Natural killer cell (primary cell): ENCODE results near the gene GPR78. TPM values are rescaled to one million over a fixed set of nuclear protein-coding genes. Genes with fewer than 3 reads are reported as not detected.

Experiments used
- ATAC-seq, 3 donors: fragments of 150-1000 bp in 2 of 3; fragments of 200-7000 bp in 1 of 3; cut with Tn5 transposase; 1 replicate in 1 of 3; 2 replicates in 2 of 3; pipeline ENCODE4 v1.10.0; 2021; ENCODE audit warnings: mild to moderate bottlenecking in 2 of 3, moderate library complexity in 2 of 3
- DNase-seq, 2 donors: peaks; one replicate each; pipeline versions ENCODE4 v3.0.0 to v3.0.0-alpha.2; 2013 to 2021; ENCODE audit warnings: mixed read lengths in 1 of 2
- H3K27ac ChIP-seq: one replicate; pipeline ENCODE4 v1.5.1; 2013; ENCODE audit warnings: mild to moderate bottlenecking, low read length
- H3K27me3 ChIP-seq: one replicate; pipeline ENCODE4 v1.6.1; 2013; ENCODE audit warnings: low read length; ENCODE audit not compliant: control insufficient read depth, insufficient read depth
- H3K36me3 ChIP-seq: one replicate; pipeline ENCODE4 v1.6.1; 2013; ENCODE audit warnings: low read length; ENCODE audit not compliant: control insufficient read depth, insufficient read depth
- H3K4me1 ChIP-seq: one replicate; pipeline ENCODE4 v1.6.1; 2013; ENCODE audit warnings: low read length; ENCODE audit not compliant: control insufficient read depth, insufficient read depth
- H3K4me3 ChIP-seq: one replicate; pipeline ENCODE4 v1.5.1; 2013; ENCODE audit warnings: low read length
- H3K9me3 ChIP-seq: one replicate; pipeline ENCODE4 v1.6.1; 2013; ENCODE audit warnings: low read length; ENCODE audit not compliant: control insufficient read depth, insufficient read depth
- H3K27ac Mint-ChIP-seq, 2 donors: one replicate each; pipeline ENCODE4 v1.8.0; 2022; ENCODE audit warnings: mild to moderate bottlenecking in 2 of 2, mixed read lengths in 2 of 2, moderate library complexity in 1 of 2
- H3K27me3 Mint-ChIP-seq, 2 donors: one replicate each; pipeline ENCODE4 v1.8.0; 2022; ENCODE audit warnings: low read depth in 2 of 2, mixed read lengths in 2 of 2
- H3K36me3 Mint-ChIP-seq: one replicate; pipeline ENCODE4 v1.8.0; 2022; ENCODE audit warnings: mixed read lengths
- H3K4me1 Mint-ChIP-seq, 2 donors: one replicate each; pipeline ENCODE4 v1.8.0; 2022; ENCODE audit warnings: mixed read lengths in 2 of 2
- H3K4me3 Mint-ChIP-seq: one replicate; pipeline ENCODE4 v1.8.0; 2022; ENCODE audit warnings: mild to moderate bottlenecking, moderate library complexity, mixed read lengths
- H3K9me3 Mint-ChIP-seq, 2 donors: one replicate each; pipeline ENCODE4 v1.8.0; 2022; ENCODE audit warnings: mixed read lengths in 2 of 2
- WGBS: methylation state at CpG from one replicate; pipeline ENCODE4 v1.1.7; 2013; ENCODE audit warnings: missing lambda C conversion rate; ENCODE audit not compliant: insufficient coverage; 5-methylcytosine and 5-hydroxymethylcytosine counted together
- intact Hi-C: fragments of 100-400 bp; cut with micrococcal nuclease; formaldehyde crosslinking; loops from one replicate; pipeline ENCODE4 v1.14.2; 2022
- total RNA-seq, 4 donors: library from RNA; stranded (reverse); fragments of 120-200 nt in 1 of 4; gene quantifications; one replicate each; pipeline versions ENCODE4 v1.2.3 to v1.2.4, GENCODE V29; 2013 to 2022
- TF ChIP-seq, protein P1 (sequence below): fragments of 200-600 bp; IDR thresholded peaks from one replicate; pipeline ENCODE4 v1.8.0; 2022; ENCODE audit warnings: antibody characterized with exemption

Gene GPR78, protein sequence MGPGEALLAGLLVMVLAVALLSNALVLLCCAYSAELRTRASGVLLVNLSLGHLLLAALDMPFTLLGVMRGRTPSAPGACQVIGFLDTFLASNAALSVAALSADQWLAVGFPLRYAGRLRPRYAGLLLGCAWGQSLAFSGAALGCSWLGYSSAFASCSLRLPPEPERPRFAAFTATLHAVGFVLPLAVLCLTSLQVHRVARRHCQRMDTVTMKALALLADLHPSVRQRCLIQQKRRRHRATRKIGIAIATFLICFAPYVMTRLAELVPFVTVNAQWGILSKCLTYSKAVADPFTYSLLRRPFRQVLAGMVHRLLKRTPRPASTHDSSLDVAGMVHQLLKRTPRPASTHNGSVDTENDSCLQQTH
- not detected for total RNA-seq
- total RNA-seq (2013): not detected

DNA sequence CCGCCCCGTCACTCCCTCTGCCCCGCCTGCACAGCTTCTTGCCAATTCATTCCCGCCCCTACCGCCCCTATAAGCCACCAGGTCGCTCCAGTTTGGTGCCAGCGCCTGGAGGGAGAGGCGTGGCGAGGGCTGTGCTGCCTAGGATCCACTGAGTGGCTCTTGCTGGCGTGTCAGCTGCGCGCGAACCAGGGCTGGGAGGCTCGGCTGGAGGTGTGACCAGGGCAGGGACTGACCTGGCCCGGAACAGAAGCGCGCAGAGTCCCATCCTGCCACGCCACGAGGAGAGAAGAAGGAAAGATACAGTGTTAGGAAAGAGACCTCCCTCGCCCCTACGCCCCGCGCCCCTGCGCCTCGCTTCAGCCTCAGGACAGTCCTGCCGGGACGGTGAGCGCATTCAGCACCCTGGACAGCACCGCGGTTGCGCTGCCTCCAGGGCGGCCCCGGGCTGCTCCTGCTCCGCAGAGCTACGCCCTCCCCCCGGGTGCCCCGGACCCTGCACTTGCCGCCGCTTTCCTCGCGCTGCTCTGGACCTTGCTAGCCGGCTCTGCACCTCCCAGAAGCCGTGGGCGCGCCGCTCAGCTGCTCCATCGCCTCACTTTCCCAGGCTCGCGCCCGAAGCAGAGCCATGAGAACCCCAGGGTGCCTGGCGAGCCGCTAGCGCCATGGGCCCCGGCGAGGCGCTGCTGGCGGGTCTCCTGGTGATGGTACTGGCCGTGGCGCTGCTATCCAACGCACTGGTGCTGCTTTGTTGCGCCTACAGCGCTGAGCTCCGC is at the start of gene GPR78:
TSS of gene GPR78 (plus strand) at position 72 of the 773 bp plus-strand sequence. CDS start at position 663, 591 bp downstream.
- Histone ChIP-seq H3K27ac (no peak within 1 kb of the TSS), H3K36me3 (no peaks in the 10 kb centered on the region), H3K27me3 (no peaks in the 10 kb centered on the region), H3K4me3 (no peak within 1 kb of the TSS), H3K9me3 (no peaks in the 10 kb centered on the region), H3K4me1 (no peaks in the 10 kb centered on the region)
- H3K4me3 Mint-ChIP-seq: no peak within 1 kb of the TSS
- WGBS: 13% methylated on average over 63 of the region's 63 CpGs
- H3K4me1 Mint-ChIP-seq: no peaks in the 10 kb centered on the region
- TF ChIP-seq, protein P1, sequence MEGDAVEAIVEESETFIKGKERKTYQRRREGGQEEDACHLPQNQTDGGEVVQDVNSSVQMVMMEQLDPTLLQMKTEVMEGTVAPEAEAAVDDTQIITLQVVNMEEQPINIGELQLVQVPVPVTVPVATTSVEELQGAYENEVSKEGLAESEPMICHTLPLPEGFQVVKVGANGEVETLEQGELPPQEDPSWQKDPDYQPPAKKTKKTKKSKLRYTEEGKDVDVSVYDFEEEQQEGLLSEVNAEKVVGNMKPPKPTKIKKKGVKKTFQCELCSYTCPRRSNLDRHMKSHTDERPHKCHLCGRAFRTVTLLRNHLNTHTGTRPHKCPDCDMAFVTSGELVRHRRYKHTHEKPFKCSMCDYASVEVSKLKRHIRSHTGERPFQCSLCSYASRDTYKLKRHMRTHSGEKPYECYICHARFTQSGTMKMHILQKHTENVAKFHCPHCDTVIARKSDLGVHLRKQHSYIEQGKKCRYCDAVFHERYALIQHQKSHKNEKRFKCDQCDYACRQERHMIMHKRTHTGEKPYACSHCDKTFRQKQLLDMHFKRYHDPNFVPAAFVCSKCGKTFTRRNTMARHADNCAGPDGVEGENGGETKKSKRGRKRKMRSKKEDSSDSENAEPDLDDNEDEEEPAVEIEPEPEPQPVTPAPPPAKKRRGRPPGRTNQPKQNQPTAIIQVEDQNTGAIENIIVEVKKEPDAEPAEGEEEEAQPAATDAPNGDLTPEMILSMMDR: no peak
- ATAC-seq (peak; percentile 41 to 85 (median 61)), DNase-seq (peak; percentile 28 to 42)
- intact Hi-C loops: no loop called here
- H3K9me3 Mint-ChIP-seq: no peaks in the 10 kb centered on the region
- H3K27me3 Mint-ChIP-seq: peaks cover 6 to 16% of the 10 kb centered on the region in 2 donors
- H3K27ac Mint-ChIP-seq: no peak within 1 kb of the TSS
- H3K36me3 Mint-ChIP-seq: no peaks in the 10 kb centered on the region

DNA sequence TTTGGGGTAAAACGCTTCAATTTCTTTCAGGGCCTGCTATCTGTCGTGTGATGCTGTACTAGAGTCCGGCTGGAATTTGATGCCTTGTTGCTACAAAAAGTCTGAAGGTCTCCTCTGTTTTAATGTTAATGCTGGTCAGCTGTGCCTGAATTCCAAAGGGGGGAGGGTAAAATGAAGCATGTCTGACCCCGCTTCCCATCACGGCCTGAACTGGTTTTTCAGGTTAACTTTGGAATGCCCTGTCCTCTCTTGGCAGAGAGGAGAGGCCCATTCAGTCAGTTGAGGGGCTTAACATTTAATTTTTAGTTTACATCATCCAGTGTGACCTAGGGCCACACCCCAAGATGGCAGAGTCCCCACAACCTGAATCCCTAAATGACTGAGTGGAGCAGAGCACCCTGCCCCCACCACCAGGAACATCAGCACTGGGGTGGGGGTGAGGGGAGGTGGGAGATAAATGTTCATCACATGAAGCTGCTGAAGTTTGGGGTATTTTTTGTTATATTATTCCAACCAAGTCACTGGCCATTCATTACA is 47.9 kb upstream of the GPR78 start:
- H3K27ac Mint-ChIP-seq: no peak overlapping the region

DNA sequence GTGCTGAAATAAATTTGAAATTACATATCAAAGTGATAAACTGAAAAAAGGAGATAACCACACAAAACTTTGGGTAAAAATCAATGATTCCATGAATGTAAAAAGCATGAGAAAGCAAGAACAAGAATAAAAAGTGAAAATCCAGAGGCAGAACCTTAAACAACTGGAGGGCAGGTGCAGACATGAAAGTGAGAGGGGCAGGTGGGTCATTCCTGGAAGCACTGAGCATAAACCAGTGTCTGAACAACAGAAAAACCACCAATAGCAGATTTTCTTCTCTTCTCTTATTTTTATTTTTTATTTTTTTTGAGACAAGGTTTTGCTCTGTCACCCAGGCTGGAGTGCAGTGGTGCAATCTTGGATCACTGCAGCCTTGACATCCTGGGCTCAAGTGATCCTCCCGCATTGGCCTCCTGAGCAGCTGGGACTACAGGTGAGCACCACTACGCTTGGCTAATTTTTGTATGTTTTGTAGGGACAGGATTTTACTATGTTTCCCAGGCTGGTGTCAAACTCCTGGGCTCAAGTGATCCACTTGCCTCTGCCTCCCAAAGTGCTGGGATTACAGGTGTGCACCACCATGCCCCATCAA is 46.8 kb upstream of the GPR78 start:
- WGBS: 89% methylated on average over 2 of the region's 2 CpGs
- Histone ChIP-seq H3K27ac (no peak overlapping the region), H3K36me3 (no peaks in the 10 kb centered on the region), H3K27me3 (no peaks in the 10 kb centered on the region), H3K4me3 (no peak overlapping the region), H3K4me1 (no peaks in the 10 kb centered on the region), H3K9me3 (no peaks in the 10 kb centered on the region)
- intact Hi-C loops: no loop called here
- Mint-ChIP-seq H3K36me3 (no peaks in the 10 kb centered on the region), H3K4me1 (no peaks in the 10 kb centered on the region), H3K27me3 (peaks cover 7 to 19% of the 10 kb centered on the region in 2 donors), H3K4me3 (no peak overlapping the region), H3K27ac (no peak overlapping the region), H3K9me3 (no peaks in the 10 kb centered on the region)
- no peak for ATAC-seq
- DNase-seq: no peak
- TF ChIP-seq, protein P1: no peak

More for the DNA sequence above, 47.9 kb upstream of the GPR78 start:
- peaks cover 7 to 19% of the 10 kb centered on the region in 2 donors for H3K27me3 Mint-ChIP-seq
- ATAC-seq (no peak), DNase-seq (no peak)
- H3K9me3 ChIP-seq: no peaks in the 10 kb centered on the region
- no peaks in the 10 kb centered on the region for H3K4me1 Mint-ChIP-seq
- H3K4me3 ChIP-seq: no peak overlapping the region
- intact Hi-C loops: no loop called here
- no peak overlapping the region for H3K4me3 Mint-ChIP-seq
- no peaks in the 10 kb centered on the region for H3K36me3 Mint-ChIP-seq
- no peaks in the 10 kb centered on the region for H3K4me1 ChIP-seq
- WGBS: 82% methylated on average over 5 of the region's 5 CpGs
- H3K36me3 ChIP-seq: no peaks in the 10 kb centered on the region
- no peaks in the 10 kb centered on the region for H3K9me3 Mint-ChIP-seq
- no peak overlapping the region for H3K27ac ChIP-seq
- TF ChIP-seq, protein P1: no peak
- H3K27me3 ChIP-seq: no peaks in the 10 kb centered on the region
